Anterior cingulate cortex (tissue), 58 donors: ENCODE results near the gene TENM4.
"Not testable (repeated sequence)": the region's sequence is repeated elsewhere in the genome, so short reads cannot be mapped to it uniquely, and the experiment has no call there.

Source experiments
- DNase-seq, 58 donors: peaks; one replicate each; lab custom pipeline; 2025; lab: John Stamatoyannopoulos, UW

The TENM4 gene

DNA sequence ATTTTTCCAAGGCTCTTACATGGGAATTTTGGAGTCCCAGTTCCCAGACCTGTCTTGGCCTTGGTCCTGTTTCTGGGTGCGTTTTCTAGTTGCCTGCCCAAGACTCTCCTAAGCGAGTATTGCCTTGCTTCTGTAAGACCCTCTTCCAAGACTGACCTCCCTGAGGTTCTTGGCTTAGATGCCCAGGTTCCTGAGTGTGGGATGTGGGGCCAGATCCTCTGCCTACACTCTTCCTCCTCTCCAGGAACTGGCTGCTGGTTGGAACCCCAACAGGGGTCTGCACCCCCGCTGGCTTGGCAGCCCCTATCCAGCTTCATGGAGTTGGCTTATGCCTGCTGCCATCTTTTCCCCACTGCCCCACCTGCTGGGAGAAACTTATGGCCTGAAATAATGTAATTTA lies 429.5 kb downstream of the TENM4 start:
- DNase-seq: no peak

DNA sequence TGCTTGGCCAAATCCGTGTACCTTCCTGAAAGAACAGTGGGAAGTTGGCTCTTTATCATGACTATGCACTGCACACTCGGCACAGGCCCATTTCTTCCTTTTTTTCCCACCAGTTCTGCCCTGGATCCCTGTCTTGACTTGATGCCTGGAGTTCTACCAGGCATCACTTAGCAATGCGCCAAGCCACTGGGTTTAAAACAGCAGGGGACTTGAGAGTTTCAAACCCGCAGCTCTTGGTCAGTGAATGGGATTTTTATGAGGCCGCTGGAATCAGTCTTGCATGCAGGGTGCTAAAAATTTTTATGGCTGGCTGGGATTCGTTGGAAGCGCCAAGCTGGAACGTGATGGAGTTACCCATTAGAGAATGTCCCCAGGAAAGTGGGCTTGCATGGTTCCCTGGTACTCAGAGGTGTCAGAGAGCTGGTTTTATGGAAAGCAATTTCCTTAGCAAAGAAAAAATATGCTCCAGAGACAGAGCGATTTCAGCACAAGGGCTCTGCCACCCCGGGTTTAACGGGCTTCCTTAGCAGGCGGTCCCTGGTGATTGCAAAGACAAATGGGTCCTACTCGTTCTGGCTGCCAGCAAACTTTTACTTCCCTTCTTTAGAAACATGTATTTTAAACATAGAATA lies 432.9 kb downstream of the TENM4 start:
- peak in 1 of 58 donors; percentile 12 for DNase-seq

DNA sequence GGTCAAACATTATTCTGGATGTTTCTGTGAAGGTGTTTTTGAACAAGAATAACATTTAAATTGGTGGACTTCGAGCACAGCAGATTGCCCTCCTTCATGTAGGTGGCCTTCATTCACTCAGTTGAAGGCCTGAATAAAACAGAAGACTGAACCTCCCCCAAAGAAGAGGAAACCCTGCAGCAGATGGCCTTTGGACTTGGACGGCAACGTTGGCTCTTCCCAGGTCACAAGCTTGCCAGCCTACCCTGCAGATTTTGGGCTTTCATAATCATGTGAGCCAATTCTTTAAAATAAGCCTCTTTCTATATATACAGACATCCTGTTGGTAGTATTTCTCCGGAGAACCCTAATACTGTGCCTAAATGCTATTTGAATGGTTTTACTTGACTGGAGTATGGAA lies 434.0 kb downstream of the TENM4 start:
- DNase-seq: no peak

DNA sequence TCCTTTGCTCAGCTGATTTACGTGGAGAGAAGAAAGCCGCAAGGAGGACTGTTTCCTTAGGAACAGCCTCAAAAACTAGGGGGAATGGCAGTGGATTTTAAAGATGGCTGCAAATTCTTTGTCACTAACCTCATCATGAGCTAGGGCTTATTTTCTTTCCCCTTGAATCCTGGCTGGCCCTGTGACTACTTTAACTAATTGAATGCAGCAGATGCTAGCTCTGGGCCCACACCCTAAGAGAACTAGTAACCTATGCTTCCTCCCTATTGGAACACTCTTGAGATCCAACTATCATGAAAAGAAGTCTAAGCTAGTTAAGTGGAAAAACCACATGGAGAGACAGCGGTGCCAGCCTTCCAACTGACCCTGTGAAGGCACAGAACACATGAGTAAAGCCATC lies 444.8 kb downstream of the TENM4 start:
- no peak for DNase-seq

DNA sequence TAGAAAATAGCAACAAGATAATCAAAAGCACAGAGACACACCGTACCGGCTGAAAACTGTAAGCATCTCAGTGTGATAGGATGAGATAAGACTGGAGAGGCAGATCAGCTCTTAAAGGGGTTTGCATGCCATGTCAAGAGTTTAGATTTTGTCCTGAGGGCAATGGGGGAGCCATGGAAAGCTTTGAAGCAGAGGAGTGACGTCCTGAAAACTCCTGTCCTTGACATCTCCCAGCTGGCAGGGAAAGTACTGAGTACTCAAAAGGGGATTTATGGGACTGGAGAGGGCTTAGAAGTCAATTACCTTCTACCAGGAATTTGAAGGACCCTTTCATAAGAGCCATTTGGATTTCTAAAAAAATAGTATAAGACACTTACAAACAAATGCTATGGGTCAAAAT lies 445.7 kb downstream of the TENM4 start:
- DNase-seq: no peak

DNA sequence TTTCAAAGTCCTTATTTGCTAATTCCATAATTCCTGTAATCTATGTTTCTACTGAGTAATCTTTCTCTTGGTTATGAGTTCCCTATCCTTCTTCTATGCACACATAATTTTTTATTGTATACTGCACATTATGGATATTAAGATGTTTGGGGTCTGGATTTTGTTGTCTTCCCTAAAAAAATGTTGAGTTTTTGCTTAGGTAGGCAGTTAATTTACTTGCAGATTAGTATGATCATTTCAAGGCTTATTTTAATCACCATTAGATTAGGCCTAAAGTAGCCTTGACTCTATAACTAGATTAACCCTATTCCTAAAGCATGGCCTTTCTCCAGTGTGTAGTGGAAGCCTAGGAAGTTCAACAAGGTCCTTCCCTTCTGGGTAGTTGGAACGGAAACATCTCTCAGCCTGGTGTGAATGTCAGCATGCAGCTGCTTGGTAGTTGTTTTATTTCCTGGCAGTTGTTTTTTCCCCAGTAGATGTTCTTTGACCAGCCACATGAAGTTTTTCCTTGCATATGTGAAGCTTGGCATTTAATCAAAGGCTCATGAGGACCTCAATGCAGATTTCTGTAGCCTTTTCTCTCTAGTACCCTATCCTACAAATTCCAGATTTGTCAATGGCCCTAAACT lies 446.9 kb downstream of the TENM4 start:
- no peak for DNase-seq

DNA sequence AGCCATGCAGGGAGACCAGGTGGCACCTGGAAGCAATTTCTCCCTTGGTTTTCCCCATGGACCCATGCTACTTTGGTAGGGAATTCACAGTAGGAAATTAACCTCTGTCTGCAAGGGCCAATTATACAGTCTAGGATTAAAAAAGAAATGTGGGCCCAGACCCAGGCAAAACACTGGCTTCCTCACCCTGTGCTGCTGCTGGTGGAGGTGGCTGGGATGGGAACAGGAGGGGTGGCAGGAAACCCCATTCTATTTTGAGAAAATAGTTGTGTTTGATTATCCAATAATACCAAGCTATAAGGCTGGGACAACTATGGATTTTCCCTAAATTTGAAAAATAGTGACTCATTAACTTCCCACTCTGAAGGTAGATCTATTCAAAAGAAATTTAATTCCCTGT lies 449.1 kb downstream of the TENM4 start:
- no peak for DNase-seq

DNA sequence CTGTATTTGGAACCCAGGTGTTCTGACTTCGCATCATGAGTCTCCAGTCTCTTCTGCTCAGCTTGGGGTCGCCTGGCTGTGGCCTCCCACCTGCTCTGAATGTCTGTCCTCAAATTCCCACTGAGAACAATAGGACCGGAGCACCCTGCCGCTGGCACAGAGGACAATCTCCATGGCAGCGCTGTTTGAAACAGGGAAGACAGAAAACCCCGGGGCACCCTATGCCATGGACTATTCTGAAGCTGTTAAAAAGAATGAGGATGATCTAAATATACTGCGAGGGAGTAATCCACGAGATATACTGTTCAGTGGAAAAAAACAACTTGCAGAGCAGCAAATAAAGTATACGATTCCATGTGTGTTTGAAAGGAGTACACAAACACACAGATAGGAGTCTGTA lies 450.6 kb downstream of the TENM4 start:
- DNase-seq: no peak

DNA sequence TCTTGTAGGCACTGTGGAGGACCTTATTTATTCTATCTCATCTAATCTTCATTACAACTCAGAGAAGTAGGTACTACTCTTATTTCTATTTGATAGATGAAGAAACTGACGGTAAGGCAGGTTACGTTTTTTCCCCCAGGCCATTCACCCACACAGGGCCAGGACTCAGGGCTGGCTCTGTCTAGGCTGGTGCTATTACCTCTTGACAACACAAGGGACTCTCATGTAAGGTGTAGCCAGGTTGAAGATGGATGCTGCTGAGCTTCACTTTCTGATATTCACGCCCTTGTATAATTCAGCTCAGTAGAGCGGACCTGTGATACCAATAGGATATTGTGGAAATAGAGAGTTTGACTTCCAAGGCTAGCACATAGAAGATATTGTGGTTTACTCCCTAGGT lies 453.1 kb downstream of the TENM4 start:
- DNase-seq: no peak

DNA sequence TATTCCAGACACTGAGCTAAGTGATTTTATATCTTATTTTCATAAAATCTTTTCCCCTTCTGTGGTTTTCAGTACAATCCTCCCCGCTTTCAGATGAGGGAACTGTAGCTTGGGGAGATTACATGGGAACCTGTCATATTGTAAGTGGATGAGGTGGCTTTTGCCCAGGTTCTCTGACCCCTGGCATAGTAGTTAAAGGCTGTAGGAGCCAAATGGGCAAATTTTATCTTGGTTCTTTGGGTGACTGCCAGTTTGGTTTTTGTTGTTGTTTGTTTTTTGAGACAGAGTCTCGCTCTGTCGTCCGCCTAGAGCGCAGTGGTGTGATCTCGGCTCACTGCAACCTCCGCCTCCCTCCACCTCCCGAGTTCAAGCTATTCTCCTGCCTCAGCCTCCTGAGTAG lies 454.5 kb downstream of the TENM4 start:
- no peak for DNase-seq

DNA sequence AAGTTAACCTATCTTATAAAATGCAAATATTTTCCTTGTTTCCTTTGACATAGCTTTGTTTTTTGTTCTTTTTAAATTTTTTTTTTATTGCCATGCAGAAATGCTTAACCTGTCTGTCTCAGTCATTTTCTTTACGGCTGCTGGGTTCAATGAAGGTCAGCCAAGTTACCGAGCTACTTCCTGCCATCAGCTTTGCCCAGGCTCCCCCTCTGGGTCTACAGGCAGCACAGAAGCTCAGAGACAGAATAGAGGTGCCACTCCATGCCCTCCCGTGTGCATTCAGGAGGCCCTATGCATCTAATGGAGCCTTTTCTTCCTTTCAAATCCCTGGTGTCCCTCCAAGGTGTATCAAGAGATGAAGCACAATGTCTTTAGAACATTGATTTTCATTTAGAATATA lies 455.2 kb downstream of the TENM4 start:
- DNase-seq: no peak

DNA sequence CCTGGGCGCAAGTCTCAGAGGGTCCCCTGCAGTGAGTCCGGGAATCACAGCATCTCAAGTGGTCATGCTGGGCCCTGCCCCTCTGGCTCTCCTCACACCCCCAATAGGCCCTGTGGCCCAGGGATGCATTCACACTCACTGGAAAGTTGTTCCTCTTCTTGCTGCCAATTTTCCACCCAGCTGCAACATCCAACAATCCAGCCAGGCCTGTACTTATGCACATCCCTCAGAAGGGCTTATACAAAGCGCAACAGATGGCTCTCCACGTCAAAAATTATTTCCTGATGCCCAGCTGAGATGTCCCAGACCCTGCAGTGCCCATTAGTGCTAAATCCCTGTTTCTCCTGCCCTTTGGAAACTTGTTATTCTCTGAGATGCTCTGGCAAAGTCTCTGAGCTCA lies 458.4 kb downstream of the TENM4 start:
- DNase-seq: no peak

DNA sequence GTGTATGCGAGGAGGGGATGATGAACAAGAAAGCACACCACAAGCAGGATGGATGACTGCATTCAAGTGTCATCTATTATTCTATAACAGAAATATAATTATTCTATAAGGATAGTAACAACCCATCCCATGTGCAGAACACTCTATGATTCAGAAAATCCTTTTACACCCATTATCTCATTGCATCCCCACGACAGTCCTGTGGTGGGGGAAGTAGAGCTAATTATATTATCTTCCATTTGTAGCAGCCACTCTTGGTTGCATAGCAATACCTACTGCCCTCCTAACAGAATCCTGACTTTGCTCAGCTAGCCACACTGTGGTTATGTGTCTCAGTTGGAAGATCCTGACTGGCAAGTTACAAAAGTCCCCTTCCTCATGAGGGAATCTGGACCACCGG lies 459.7 kb downstream of the TENM4 start:
- no peak for DNase-seq

DNA sequence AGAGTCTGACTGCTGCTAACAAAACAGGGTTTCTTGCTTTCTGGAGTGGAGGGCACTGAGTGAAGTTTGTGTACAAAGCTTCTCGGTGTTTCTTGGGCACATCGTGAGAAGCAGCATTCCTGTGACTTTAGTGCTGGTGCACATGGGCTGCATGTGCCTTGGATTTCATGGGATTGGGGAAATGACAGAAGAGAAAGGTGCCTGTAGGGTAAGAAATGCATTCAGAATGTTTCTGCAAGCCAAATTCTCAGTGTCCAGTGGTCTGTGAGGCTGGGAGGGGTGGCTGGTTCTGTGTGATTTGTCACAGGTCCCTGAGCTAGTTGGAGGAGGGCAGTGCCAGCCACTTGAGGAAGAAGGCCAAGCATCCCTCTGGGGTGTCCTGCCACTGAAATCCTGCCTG lies 462.0 kb downstream of the TENM4 start:
- DNase-seq: no peak

DNA sequence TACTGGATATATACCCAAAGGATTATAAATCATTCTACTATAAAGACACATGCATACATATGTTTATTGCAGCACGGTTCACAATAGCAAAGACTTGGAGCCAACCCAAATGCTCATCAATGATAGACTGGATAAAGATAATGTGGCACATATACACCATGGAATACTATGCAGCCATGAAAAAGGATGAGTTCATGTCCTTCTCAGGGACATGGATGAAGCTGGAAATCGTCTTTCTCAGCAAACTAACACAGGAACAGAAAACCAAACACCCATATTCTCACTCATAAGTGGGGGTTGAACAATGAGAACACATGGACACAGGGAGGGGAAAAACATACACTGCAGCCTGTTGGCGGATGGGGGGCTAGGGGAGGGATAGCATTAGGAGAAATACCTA lies 463.0 kb downstream of the TENM4 start:
- DNase-seq: not testable (repeated sequence)

DNA sequence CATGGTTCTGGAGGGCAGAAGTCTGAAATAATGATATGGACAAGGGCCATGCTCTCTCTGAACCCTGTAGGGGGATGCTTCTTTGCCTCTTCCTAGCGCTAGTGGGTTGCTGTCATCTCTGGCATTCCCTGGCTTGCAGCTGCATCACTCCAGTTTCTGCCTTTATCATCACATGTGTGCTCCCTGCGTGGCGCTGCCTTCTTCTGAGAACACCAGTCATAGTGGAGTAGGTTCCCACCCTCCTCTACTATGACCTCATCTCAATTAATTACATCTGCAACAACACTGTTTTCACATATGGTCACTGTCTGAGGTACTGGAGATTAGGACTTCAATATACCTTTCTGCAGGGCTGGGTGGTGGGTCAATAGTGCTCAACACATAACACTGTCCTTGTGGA lies 463.8 kb downstream of the TENM4 start:
- no peak for DNase-seq

DNA sequence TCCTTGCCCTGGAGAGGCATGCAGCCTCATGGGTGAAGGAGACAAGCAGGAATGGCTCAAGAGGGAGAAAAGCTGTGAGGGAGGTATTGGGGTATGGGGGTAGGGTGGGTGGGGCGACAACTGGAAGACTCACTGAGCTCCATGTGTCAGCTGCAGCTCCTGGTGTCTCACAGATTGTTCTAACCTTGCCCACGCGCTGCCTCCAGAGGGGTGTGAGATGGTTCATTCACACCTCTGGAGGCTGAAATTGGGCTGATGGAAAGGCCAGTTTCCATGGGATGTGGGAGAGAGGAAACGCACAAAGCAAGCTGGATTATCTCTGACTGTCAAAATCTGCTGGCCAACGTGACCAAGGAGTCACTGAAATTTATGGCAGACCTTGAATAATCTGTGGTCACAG lies 465.7 kb downstream of the TENM4 start:
- peak in 1 of 58 donors; percentile 14 for DNase-seq

DNA sequence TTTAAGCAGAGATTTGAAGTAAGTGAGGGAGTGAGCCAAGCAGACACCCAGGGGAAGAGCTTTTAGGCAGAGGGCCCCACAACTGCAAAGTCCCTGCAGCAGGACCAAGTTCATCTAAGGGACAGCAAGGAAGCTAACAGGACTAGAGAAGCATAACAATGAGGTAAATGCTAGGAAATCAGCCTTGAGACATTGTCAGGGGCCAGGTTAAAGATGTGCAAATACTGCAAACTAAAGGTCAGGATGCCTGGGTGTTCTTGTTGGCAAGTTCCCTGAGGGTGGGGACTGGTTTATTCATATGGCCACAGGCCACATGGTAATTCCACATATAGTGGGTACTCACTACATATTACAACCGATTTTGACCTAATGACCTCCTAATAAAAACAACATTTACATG lies 467.0 kb downstream of the TENM4 start:
- no peak for DNase-seq

DNA sequence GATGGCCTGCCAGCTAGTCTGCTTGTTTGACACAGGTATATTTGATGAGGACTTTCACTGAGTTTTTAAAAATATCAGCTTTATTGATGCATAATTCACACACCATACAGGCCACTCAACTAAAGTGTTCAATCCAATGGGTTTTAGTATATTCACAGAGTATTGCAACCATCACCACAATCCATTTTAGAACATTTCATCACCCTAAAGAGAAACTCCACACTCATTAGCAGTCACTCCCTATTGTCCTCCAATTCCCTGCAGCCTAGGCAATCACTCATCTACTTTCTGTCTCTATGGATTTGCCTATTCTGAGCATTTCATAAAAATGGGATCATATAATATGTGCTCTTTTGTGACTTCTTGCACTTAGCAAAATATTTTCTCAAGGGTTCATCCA lies 468.2 kb downstream of the TENM4 start:
- DNase-seq: no peak

DNA sequence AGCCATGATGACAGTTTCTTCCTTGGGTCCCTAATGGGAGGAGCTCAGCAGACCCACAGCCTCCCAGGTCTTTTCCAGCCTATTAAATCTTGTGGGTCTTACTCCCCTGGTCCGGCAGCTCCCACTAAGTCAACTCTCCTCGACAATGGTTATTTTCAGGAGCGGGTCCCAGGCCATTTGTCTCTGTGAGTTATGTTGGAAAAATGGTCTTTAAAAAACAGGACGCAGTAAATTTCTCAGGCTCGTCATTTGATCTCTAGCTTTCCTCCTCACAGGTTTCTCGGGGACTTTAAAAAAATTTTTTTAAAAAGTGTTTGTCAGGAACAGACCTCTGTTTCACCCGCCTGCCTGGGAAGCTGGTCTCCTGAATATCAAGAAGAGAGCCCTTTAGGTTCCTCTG lies 468.7 kb downstream of the TENM4 start:
- no peak for DNase-seq

DNA sequence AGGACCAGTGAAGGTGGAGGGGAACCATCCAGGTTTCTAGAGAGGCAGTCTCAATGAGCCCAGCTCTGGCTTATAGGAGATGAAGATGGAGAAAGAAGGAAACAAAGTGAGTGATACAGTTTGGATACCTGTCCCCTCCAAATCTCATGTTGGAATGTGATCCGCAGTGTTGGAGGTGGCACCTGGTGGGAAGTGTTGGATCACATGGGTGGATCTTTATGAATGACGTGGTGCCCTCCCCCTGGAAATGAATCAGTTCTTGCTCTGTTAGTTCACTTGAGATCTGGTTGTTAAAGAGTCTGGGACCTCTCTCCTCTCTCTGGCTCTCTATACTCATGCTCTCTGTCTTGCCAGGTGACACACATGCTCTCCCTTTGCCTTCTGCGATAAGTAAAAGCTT lies 473.0 kb downstream of the TENM4 start:
- no peak for DNase-seq

DNA sequence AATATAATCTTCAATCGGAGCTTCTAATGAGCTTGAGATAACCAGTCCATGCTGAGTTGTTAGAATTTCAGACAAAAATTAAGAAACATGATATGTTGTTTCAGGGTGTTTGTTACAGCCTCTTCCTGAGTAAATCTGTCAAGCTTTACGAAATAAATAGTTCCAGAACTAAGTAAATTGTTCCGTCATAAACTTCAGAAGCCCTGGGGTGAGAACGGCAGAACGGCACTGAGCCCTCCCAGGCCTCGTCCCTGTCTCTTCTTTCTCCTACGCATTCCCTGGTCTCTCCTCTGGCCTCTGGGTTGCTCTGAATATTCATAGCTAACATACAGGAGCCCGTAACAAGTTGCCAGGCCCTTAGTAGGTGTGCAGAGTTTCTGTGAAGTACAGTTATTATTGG lies 475.4 kb downstream of the TENM4 start:
- DNase-seq: no peak
